Heart right ventricle (tissue), 16 donors: ENCODE measurements around the gene KCNQ5. TPM values are rescaled to one million over a fixed set of nuclear protein-coding genes. Genes with fewer than 3 reads are reported as not detected.

Experiments used
- ATAC-seq, 8 donors: fragments of 200-7000 bp; cut with Tn5 transposase; one replicate each; pipeline ENCODE4 v1.9.1; 2020; ENCODE audit warnings: mild to moderate bottlenecking in 8 of 8, moderate library complexity in 8 of 8, moderate number of reproducible peaks in 1 of 8
- DNase-seq, 2 donors: peaks; one replicate each; pipeline ENCODE4 v3.0.0-alpha.2; 2020
- H3K27ac ChIP-seq, 10 donors: fragments of 200-600 bp; sonication (generic) in 2 of 10; one replicate each; pipeline versions ENCODE4 v1.5.0 to v1.8.0; 2020 to 2022; ENCODE audit warnings: mild to moderate bottlenecking in 3 of 10
- H3K27me3 ChIP-seq, 7 donors: fragments of 200-600 bp; one replicate each; pipeline ENCODE4 v1.8.0; 2021 to 2022; ENCODE audit warnings: mild to moderate bottlenecking in 2 of 7
- H3K36me3 ChIP-seq, 9 donors: fragments of 200-600 bp; sonication (generic) in 1 of 9; one replicate each; pipeline versions ENCODE4 v1.5.0 to v1.8.0; 2020 to 2022; ENCODE audit warnings: mild to moderate bottlenecking in 2 of 9
- H3K4me1 ChIP-seq, 9 donors: fragments of 200-600 bp; sonication (generic) in 1 of 9; one replicate each; pipeline versions ENCODE4 v1.5.0 to v1.8.0; 2020 to 2022; ENCODE audit warnings: mild to moderate bottlenecking in 4 of 9
- H3K4me3 ChIP-seq, 10 donors: fragments of 200-600 bp; sonication (generic) in 2 of 10; one replicate each; pipeline versions ENCODE4 v1.5.0 to v1.8.0; 2020 to 2022; ENCODE audit warnings: mild to moderate bottlenecking in 7 of 10, moderate library complexity in 2 of 10
- H3K9me3 ChIP-seq, 11 donors: fragments of 200-600 bp in 10 of 11; sonication (generic) in 2 of 11; one replicate each; pipeline versions ENCODE4 v1.5.0 to v1.8.0; 2013 to 2022; ENCODE audit warnings: mild to moderate bottlenecking in 2 of 11, control low read depth in 1 of 11, moderate library complexity in 1 of 11
- WGBS, 2 donors: extraction: QIAGEN DNeasy Blood & Tissue Kit; methylation state at CpG; one replicate each; pipeline ENCODE4 v1.1.7; 2013; ENCODE audit warnings: inconsistent platforms in 1 of 2; 5-methylcytosine and 5-hydroxymethylcytosine counted together
- intact Hi-C, 10 donors: fragments of 100-400 bp; cut with DNase I; formaldehyde crosslinking; loops; one replicate each; pipeline versions ENCODE4 v1.11.1 to v1.14.2; 2022
- polyA plus RNA-seq, 2 donors: library from polyadenylated mRNA; stranded (reverse); fragments of 200-250 nt; gene quantifications; one replicate each; pipeline ENCODE4 v1.2.3, GENCODE V29; 2013
- total RNA-seq, 10 donors: library from RNA; stranded (reverse); fragmentation: NEBNext Ultra II Directional in 3 of 10; extraction: Animal tissue kit (Norgen Biotek cat#: 25700) in 3 of 10; gene quantifications; one replicate each; pipeline versions ENCODE4 v1.2.1 to v1.2.4, GENCODE V29; 2021 to 2023
- TF ChIP-seq, protein P1 (sequence below), 9 donors: fragments of 200-600 bp; sonication (generic) in 2 of 9; IDR thresholded peaks; one replicate each; pipeline versions ENCODE4 v1.5.0 to v1.8.0; 2021 to 2022; ENCODE audit warnings: antibody characterized with exemption in 9 of 9, mild to moderate bottlenecking in 5 of 9, moderate library complexity in 1 of 9
- donor health status: Arrhythmogenic right ventricular cardiomyopathy.
- donor health status: ischemic (EF 13 %, LVEDD 7.1; RV severe dilation, severe dysfunction).
- donor health status: healthy with polysubstance abuse.
- donor health status: DM: no; HTN: yes; CAD: no.
- donor health status: DM: no; HTN: no; CAD: no.
- donor health status: ischemic (EF 25% LVEDD 6.9; RV normal size, moderate dysfunction).
- donor health status: ischemic (EF 25% LVEDD 5.7; RV mildly dilated, moderate dysfunction).
- donor health status: healthy.
- donor health status: DM: yes; HTN: yes; CAD: no.
- donor health status: Ischemic cardiomyopathy.
- donor health status: ischemic (EF 35%, LVEDD 5.7; RV mildly dilated, moderate dysfunction).
- donor health status: nonischemic (EF 11% LVEDD 7.7; RV severe dilation, severe dysfunction).
- donor health status: DM: yes; HTN: yes; CAD: no.
- donor health status: PGD.
- donor health status: ischemic (EF 29% LVEDD 5.4; RV normal size, mild dysfunction).
- donor health status: nonischemic (EF 23%, LVEDD 6.1; RV moderate dilation, normal function).

Gene KCNQ5
- total and polyA plus RNA-seq, 12 donors, result under 0.01 to 0.15 (median 0.12) TPM; not detected in 9

DNA sequence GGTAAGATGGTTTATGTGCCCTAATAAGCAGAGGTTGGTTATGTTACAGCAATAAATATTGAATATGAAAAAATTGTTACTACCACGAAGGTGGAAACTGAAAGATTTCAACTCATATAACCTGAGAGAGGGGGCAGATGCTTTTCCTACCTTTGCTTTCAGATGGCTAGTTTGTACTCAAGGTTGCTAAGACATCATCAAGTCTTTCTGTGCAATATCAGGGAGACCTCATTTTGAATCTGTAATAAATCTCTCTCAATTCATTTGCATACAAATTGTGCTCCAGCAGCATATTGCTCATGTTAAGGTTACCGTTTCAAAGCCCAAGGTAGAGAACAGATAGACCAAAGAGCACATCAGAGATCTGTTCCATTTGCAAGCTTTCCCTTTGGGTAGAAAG, 383.0 kb downstream of the KCNQ5 start:
- DNase-seq (no peak), ATAC-seq (no peak)
- WGBS, 2 donors, result 80 to 85% methylated on average over 2 of the region's 2 CpGs
- TF ChIP-seq, protein P1, sequence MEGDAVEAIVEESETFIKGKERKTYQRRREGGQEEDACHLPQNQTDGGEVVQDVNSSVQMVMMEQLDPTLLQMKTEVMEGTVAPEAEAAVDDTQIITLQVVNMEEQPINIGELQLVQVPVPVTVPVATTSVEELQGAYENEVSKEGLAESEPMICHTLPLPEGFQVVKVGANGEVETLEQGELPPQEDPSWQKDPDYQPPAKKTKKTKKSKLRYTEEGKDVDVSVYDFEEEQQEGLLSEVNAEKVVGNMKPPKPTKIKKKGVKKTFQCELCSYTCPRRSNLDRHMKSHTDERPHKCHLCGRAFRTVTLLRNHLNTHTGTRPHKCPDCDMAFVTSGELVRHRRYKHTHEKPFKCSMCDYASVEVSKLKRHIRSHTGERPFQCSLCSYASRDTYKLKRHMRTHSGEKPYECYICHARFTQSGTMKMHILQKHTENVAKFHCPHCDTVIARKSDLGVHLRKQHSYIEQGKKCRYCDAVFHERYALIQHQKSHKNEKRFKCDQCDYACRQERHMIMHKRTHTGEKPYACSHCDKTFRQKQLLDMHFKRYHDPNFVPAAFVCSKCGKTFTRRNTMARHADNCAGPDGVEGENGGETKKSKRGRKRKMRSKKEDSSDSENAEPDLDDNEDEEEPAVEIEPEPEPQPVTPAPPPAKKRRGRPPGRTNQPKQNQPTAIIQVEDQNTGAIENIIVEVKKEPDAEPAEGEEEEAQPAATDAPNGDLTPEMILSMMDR (IDR thresholded peaks at IDR 0.05), result no peak
- Histone ChIP-seq H3K36me3 (no peaks in the 10 kb centered on the region), H3K9me3 (peaks cover 0 to 4% (median 0%) of the 10 kb centered on the region in 11 donors), H3K27ac (no peak overlapping the region), H3K4me3 (no peak overlapping the region), H3K4me1 (no peaks in the 10 kb centered on the region), H3K27me3 (no peaks in the 10 kb centered on the region)
- intact Hi-C loops, result no loop called here

GRCh38 chr6:73006146-73006545, 384.3 kb downstream of the KCNQ5 start:
- peaks cover 0 to 4% (median 0%) of the 10 kb centered on the region in 11 donors for H3K9me3 ChIP-seq
- no peak for ATAC-seq
- no peak overlapping the region for H3K4me3 ChIP-seq
- TF ChIP-seq, protein P1 (IDR thresholded peaks at IDR 0.05), result no peak
- WGBS, 2 donors, result 60 to 63% methylated on average over 2 of the region's 2 CpGs
- H3K27me3 ChIP-seq, result no peaks in the 10 kb centered on the region
- intact Hi-C loops, result no loop called here
- no peak overlapping the region for H3K27ac ChIP-seq
- no peak for DNase-seq
- no peaks in the 10 kb centered on the region for H3K4me1 ChIP-seq
- H3K36me3 ChIP-seq, result no peaks in the 10 kb centered on the region

DNA sequence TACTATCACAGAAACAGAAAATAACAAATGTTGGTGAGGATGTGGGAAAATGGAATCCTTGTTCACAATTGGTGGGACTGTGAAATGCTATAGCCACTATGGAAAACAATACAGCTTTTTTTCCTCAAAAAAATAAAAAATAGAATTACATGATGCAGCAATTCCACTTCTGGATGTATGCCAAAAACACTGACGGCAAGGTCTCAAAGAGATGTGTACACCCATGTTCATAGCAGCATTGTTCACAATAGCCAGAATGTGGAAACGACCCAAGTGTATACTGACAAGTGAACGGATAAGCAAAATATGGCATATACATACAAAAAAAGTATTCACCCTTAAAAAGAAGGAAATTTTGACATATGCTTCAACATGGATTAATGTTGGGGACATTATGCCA, 390.1 kb downstream of the KCNQ5 start:
- TF ChIP-seq, protein P1 (IDR thresholded peaks at IDR 0.05), result no peak
- intact Hi-C loops, result no loop called here
- DNase-seq, result no peak
- peaks cover 0 to 4% (median 0%) of the 10 kb centered on the region in 11 donors for H3K9me3 ChIP-seq
- H3K36me3 ChIP-seq, result no peaks in the 10 kb centered on the region
- no peak overlapping the region for H3K4me3 ChIP-seq
- H3K4me1 ChIP-seq, result no peaks in the 10 kb centered on the region
- no peak for ATAC-seq
- H3K27ac ChIP-seq, result no peak overlapping the region
- no peaks in the 10 kb centered on the region for H3K27me3 ChIP-seq
- 58 to 59% methylated on average over 3 of the region's 3 CpGs for WGBS, 2 donors

DNA sequence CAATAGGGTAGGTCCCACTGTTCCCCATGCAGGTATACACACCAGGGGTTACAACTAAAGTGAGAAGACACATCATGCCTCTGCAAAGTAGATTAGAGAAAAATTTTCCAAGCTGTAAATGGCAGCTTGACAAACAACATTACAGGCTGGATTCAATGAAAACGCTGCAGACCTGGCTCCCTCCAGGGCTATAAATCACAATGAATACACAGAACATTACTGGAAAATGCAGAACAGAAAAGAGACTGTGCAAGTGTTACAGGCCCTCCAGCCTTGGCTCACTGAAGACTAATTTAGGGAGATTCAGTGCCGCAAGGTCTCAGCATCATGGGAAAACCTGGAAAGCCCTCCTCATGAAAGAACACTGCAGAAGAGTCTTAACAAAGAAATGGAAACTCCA, 395.6 kb downstream of the KCNQ5 start:
- Histone ChIP-seq H3K4me3 (no peak overlapping the region), H3K4me1 (no peaks in the 10 kb centered on the region), H3K9me3 (no peaks in the 10 kb centered on the region), H3K27ac (no peak overlapping the region), H3K27me3 (no peaks in the 10 kb centered on the region), H3K36me3 (no peaks in the 10 kb centered on the region)
- TF ChIP-seq, protein P1 (IDR thresholded peaks at IDR 0.05), result no peak
- intact Hi-C loops, result loop anchor here in 1 of 10 donors (5.0 kb wide), 1 partner anchor 1355 kb away; no protein-coding TSS in a partner anchor
- ATAC-seq (no peak), DNase-seq (no peak)
- 72 to 76% methylated on average over 2 of the region's 2 CpGs for WGBS, 2 donors
